Gastrocnemius medialis (tissue), 4 donors: ENCODE measurements around the gene RNF220.

Source experiments
- POLR2A ChIP-seq, 2 donors: fragments of 450-650 bp; IDR thresholded peaks; one replicate each; pipeline ENCODE4 v1.6.1; 2017; ENCODE audit warnings: antibody characterized with exemption in 2 of 2, mild to moderate bottlenecking in 2 of 2, moderate library complexity in 2 of 2
- TF ChIP-seq, protein P1 (sequence below), 5 experiments: fragments of 450-650 bp in 3 of 5; fragments of 200-600 bp in 2 of 5; sonication (generic) in 2 of 5; IDR thresholded peaks in 4 of 5; conservative IDR thresholded peaks in 1 of 5; 1 replicate in 4 of 5; 2 replicates in 1 of 5; pipeline ENCODE4 v1.5.1; 2016 to 2019; ENCODE audit warnings: antibody characterized with exemption in 5 of 5, mild to moderate bottlenecking in 3 of 5, moderate library complexity in 3 of 5

- TF ChIP-seq, protein P1, sequence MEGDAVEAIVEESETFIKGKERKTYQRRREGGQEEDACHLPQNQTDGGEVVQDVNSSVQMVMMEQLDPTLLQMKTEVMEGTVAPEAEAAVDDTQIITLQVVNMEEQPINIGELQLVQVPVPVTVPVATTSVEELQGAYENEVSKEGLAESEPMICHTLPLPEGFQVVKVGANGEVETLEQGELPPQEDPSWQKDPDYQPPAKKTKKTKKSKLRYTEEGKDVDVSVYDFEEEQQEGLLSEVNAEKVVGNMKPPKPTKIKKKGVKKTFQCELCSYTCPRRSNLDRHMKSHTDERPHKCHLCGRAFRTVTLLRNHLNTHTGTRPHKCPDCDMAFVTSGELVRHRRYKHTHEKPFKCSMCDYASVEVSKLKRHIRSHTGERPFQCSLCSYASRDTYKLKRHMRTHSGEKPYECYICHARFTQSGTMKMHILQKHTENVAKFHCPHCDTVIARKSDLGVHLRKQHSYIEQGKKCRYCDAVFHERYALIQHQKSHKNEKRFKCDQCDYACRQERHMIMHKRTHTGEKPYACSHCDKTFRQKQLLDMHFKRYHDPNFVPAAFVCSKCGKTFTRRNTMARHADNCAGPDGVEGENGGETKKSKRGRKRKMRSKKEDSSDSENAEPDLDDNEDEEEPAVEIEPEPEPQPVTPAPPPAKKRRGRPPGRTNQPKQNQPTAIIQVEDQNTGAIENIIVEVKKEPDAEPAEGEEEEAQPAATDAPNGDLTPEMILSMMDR (IDR thresholded peaks at IDR 0.05 in 4 of 5, conservative IDR thresholded peaks at IDR 0.05 in 1 of 5): no peak
- no peak for TF ChIP-seq POLR2A (IDR thresholded peaks at IDR 0.05)
These were observed 277.8 kb downstream of the RNF220 start for GRCh38 chr1:44682883-44683265.
